Stimulated activated CD4-positive, alpha-beta T cell treated with anti-CD3 and anti-CD28 coated beads, Interleukin-4, amount 100 ng/mL, for 1 hour (primary cell): ENCODE data around the gene BBX.

Experiments
- DNase-seq: peaks from one replicate; pipeline ENCODE4 v3.0.0-alpha.2; 2020

Gene BBX

GRCh38 chr3:107661447-107662123, 138.8 kb downstream of the BBX start:
- DNase-seq = no peak

- no peak for DNase-seq
Measured at GRCh38 chr3:107662124-107662507, 139.4 kb downstream of the BBX start.

GRCh38 chr3:107662586-107662985, 139.8 kb downstream of the BBX start:
- DNase-seq = no peak

- no peak for DNase-seq
Measured at GRCh38 chr3:107663266-107663665, 140.5 kb downstream of the BBX start.

- DNase-seq = no peak
Measured at GRCh38 chr3:107664614-107665013, 141.9 kb downstream of the BBX start.

GRCh38 chr3:107665351-107665750, 142.6 kb downstream of the BBX start:
- DNase-seq = no peak

GRCh38 chr3:107666853-107667252, 144.1 kb downstream of the BBX start:
- DNase-seq = no peak

- DNase-seq = no peak
Measured at GRCh38 chr3:107668416-107668815, 145.7 kb downstream of the BBX start.

GRCh38 chr3:107668963-107669362, 146.2 kb downstream of the BBX start:
- DNase-seq = no peak

- DNase-seq = no peak
Measured at GRCh38 chr3:107669669-107670068, 146.9 kb downstream of the BBX start.

- DNase-seq = no peak
Measured at GRCh38 chr3:107670986-107671385, 148.2 kb downstream of the BBX start.

- DNase-seq = no peak
Measured at GRCh38 chr3:107674371-107674770, 151.6 kb downstream of the BBX start.

GRCh38 chr3:107675233-107675900, 152.6 kb downstream of the BBX start:
- no peak for DNase-seq

- no peak for DNase-seq
Measured at GRCh38 chr3:107676469-107677309, 153.9 kb downstream of the BBX start.

- no peak for DNase-seq
Measured at GRCh38 chr3:107679921-107680320, 157.2 kb downstream of the BBX start.

GRCh38 chr3:107680698-107681097, 157.9 kb downstream of the BBX start:
- DNase-seq = no peak

GRCh38 chr3:107681396-107681795, 158.6 kb downstream of the BBX start:
- no peak for DNase-seq

- no peak for DNase-seq
Measured at GRCh38 chr3:107682580-107682979, 159.8 kb downstream of the BBX start.

- no peak for DNase-seq
Measured at GRCh38 chr3:107683447-107683846, 160.7 kb downstream of the BBX start.

GRCh38 chr3:107684431-107684925, 161.7 kb downstream of the BBX start:
- DNase-seq = no peak

GRCh38 chr3:107685383-107685782, 162.6 kb downstream of the BBX start:
- no peak for DNase-seq

- no peak for DNase-seq
Measured at GRCh38 chr3:107687056-107687581, 164.4 kb downstream of the BBX start.

- no peak for DNase-seq
Measured at GRCh38 chr3:107689355-107689754, 166.6 kb downstream of the BBX start.
